IPS DF 4.7 (cell line): ENCODE results near the gene MAP3K14.
"Not testable (repeated sequence)": the region's sequence is repeated elsewhere in the genome, so short reads cannot be mapped to it uniquely, and the experiment has no call there.

Experiments used
- DNase-seq: peaks from one replicate; pipeline ENCODE4 v3.0.0-alpha.2; 2013; ENCODE audit warnings: low spot score; ENCODE audit errors: extremely low read depth

The MAP3K14 gene

DNA sequence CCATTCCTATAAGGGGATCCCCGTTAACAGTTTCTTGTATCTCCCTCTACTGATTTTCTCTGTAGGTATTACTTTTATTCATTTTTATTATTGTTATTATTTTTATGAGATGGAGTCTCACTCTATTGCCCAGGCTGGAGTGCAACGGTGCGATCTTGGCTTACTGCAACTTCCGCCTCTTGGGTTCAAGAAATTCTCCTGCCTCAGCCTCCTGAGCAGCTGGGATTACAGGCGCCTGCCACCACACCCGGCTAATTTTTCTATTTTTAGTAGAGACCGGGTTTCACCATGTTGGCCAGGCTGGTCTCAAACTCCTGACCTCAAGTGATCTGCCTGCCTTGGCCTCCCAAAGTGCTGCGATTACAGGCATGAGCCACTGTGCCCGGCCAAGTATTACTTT, 14.6 kb downstream of the MAP3K14 start:
- DNase-seq: not testable (repeated sequence)

- DNase-seq: no peak
These were observed 15.1 kb downstream of the MAP3K14 start for GRCh38 chr17:45301674-45302073.

GRCh38 chr17:45300060-45300751, 16.6 kb downstream of the MAP3K14 start:
- no peak for DNase-seq

DNA sequence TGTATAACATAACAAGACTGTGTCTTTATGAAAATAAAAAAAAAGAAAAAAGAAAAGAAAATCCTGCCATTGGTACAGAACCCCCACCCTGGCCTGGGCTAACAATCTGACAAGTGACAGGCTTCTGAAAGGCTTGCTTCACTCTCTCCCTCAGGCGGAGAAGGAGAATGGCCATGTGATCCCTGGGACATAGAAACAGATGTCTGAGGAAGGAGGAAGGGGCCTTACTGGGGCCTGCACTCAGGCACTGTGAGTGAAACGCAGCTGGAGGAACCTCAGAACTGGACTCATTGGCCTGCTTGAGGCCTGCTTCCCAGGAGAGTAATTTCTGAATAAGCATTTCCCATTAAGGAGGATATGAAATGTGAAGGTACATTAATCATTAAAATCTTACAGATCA, 17.5 kb downstream of the MAP3K14 start:
- DNase-seq: no peak

GRCh38 chr17:45298546-45299285, 18.1 kb downstream of the MAP3K14 start:
- no peak for DNase-seq

DNA sequence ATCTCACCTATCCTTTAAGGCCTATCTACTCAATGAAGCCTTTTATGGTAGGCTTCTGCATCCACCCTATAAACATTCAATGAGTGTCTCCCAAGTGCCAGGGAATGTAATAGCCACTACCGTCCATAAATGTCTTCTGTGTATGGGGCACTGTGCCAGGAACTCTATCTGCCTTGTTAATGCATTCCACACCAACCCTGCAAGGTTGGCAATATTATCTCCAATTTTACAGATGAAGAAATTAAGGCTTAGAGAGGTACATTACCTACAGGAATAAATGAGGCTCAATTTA, 20.0 kb downstream of the MAP3K14 start:
- no peak for DNase-seq

GRCh38 chr17:45296003-45296832, 20.6 kb downstream of the MAP3K14 start:
- DNase-seq: no peak

GRCh38 chr17:45294506-45294905, 22.3 kb downstream of the MAP3K14 start:
- no peak for DNase-seq

GRCh38 chr17:45293413-45294211, 23.2 kb downstream of the MAP3K14 start:
- no peak for DNase-seq

DNA sequence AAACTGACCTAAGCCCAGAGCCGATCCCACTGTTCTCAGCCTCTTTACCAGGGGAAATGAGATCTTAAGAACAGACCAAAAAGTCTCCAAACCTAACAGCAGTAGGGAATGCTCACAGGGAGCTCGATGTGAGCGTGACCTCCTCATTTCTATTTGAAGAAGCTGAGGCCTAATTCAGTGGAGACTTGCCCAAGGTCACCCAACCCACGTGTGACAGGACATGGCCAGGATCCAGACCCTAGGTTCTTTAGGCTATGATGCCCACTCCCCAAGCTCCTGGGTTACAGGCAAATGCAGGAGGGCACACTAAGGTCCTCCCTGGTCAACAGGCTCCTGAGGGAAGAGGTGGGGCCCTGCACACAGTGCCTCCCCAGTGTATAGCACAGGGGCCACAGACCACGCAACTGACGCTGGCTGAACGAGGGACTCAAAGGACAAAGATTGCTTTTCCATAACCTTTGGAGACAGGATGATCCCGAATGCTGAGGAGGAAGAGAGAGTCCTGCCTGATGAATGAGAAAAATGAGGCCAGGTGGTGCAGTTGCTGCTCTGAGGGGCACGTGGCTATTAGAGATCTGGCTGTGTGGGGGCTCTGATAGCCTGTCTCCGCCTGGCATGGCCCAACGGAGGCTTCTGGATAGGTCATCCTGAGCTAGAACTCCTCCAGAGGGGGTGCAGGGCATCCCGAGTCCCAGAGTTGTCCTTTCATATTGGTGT, 24.0 kb downstream of the MAP3K14 start:
- no peak for DNase-seq

DNA sequence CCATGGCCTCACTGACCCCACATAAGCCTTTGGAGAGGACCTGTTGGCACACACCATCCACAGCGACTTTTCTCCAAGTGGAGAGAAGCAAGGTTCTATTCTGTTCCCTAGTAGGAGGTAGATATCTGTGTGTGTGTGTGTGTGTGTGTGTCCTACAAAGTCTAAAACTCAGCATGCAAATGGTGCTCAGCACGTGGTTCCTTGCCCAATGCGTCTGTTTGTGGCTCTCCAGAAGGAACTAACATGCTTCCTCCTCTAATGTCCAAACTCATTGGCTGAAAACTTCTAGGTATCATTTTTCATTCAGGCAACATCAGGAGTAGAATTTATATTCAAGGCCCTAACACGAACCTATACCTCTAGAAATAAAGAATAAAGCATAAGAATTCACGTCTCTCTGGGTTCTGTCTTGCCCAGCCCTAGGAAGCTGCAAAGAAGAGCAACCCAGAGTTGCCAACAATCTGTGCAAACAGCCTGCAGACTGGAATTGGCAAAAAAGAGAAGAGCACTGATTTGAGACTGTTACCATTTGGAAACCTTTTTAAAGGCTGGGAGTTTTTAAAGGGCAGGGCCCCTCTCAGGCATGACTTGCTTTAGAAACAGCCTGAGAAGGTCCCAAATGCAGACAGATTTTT, 25.5 kb downstream of the MAP3K14 start:
- no peak for DNase-seq

- no peak for DNase-seq
These were observed 26.5 kb downstream of the MAP3K14 start for GRCh38 chr17:45290269-45290765.

GRCh38 chr17:45289301-45290268, 27.2 kb downstream of the MAP3K14 start:
- DNase-seq: no peak

DNA sequence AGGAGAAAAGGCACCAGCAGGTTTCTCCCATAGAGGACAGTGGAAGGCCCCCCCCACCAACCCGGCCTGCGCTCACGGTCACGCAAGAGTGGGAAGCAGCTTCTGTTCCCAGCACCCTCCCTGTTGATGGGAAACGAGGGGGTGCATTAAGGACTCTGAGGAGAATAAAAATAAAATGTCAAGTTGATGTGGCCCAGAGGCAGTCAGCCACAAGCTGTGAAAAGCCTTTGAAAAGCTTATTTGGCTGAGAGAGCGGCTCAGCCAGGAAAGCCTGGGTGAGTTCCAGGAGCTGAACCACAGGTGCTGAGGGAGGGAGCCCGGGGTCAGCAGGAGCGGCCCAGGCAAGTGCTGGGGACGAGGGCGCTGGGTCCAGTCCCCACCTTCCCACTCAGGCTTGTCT, 28.0 kb downstream of the MAP3K14 start:
- no peak for DNase-seq

DNA sequence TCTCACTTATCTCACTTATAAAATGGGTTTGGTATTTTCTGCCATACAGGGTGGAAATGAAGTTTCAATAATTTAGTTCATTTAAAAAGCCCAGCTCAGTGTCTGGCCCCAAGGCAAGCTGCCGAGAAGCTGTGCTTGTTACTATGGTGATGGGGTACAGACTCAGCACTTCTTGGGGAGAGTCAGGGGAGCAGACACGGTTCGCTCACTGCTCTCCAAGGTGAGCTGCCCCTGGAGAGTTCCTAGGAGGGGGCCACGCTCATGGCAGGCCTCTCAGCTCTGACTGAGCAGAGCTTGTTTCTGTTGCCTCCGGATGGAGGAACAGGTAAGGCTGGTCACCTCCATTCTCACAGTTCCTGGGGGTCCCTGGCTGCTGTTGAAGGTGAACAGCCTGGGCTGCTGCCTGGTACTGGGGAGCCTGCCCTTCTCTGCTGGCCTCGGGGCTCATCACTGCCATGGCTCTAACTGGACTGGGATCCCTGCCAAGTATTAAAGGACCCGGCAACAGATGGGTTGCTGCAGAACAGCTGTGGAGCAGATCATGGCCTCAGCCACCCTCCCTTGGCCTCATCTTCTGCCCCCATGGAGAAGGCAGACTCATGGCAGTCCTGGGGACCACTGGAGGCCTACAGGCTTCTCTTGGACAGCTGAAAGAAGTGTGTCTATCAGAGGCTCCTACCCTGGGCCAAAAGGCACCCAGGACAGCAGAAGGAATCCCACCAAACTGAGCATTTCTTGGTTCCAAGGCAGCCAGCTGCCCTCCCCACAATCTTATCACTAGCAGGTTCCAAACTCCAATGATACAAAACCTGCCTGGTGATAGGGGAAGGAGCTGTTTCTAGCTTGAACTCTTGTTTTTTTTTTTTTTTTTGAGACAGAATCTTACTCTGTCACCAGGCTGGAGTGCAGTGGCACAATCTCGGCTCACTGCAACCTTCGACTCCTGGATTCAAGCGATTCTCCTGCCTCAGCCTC, 29.0 kb downstream of the MAP3K14 start:
- no peak for DNase-seq

DNA sequence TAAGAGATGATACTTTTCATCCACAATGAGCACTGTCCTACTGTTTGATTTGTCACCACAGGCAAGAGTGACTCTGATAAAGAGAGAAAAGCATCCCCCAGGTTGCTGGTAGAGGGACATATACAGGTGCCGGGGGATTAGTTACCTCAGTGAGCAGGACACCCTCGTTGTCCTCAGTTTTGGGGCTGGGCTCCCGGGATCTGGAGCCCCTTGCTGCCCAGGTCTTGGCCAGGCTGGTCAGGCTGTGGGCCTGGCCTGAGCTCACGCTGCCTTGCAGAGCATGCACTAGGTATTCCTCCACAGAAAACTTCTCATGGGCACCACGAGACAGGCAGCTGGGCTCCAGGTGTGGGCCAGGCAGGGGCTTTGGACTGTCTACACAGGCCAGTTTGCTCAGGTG, 30.5 kb downstream of the MAP3K14 start:
- DNase-seq: no peak

DNA sequence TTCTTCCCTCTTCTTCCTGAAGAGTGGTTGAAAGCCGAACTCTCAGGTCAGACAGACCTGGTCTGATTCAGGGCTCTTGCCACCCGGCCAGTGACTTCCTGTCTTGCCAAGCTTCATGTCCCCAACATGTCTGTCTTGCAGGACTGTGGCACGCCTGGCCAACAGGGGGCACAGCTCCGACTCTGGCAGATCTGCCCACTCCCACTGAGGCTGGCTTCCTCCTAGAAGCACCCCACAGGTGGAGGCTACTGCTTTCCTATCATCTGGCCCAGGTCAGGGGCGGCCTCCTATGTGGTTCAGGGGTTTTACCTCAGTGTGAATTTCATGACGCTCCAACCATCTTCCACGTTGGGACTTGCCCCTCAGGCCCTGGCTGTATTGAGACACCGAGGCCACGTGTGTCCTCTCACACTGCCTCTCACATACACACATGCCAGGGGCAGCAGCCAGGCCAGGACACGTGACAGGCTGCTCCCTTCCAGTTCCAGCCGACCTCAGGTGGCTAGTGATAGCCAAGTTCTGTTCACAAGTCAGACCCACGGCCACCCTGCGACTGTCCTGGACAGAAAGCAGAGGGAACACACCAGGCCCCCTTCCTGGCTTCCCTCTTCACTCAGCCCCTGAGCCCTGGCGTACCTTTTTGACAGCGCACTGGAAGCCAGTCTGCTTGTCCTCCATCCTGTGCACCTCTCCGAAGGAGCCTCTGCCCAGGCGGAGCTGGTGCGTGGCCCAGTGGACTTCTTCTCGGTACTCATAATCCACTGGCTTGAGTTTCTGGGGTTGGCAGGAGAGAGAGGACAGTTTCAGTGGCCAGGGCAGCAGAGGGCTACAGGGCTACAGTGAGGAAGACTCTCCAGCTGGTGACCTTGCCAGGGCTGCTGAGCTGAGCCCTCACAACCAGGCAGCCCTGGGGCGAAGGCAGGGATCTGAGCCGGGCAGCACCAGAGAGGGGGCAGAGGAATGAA, 32.4 kb downstream of the MAP3K14 start:
- no peak for DNase-seq
